ENCODE measurements around the gene ACTR1A.

DNA sequence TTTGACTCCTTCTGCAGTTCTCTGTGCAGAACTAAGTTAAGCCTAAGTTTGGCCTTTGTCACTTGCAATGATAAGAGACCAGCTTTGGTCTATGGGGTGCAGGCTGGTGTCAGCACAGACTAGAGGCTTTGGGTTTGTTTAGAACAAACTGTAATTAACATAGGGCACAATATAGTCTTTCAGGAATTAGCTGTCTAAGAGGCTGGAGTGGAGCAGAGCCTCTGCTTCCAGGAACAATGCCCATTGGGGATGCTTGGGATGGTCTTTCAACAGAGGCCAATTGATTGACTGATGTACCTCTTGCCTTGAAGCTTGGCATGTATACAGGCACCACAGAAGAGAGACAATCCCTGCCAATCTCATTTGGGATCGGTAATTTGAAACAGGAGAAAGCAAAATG, 6.0 kb upstream of the ACTR1A start:
- TF ChIP-seq, protein P1, sequence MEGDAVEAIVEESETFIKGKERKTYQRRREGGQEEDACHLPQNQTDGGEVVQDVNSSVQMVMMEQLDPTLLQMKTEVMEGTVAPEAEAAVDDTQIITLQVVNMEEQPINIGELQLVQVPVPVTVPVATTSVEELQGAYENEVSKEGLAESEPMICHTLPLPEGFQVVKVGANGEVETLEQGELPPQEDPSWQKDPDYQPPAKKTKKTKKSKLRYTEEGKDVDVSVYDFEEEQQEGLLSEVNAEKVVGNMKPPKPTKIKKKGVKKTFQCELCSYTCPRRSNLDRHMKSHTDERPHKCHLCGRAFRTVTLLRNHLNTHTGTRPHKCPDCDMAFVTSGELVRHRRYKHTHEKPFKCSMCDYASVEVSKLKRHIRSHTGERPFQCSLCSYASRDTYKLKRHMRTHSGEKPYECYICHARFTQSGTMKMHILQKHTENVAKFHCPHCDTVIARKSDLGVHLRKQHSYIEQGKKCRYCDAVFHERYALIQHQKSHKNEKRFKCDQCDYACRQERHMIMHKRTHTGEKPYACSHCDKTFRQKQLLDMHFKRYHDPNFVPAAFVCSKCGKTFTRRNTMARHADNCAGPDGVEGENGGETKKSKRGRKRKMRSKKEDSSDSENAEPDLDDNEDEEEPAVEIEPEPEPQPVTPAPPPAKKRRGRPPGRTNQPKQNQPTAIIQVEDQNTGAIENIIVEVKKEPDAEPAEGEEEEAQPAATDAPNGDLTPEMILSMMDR (optimal IDR thresholded peaks at IDR 0.05 in 1 of 3, IDR thresholded peaks at IDR 0.05 in 1 of 3, conservative IDR thresholded peaks at IDR 0.05 in 1 of 3; ENCODE audit: extremely low read depth in 1 of 3, insufficient read depth in 2 of 3, low read length in 3 of 3): no peak
- TF ChIP-seq EZH2 (IDR thresholded peaks at IDR 0.05; ENCODE audit: low read length): no peak

Data from keratinocyte (primary cell).